H1 (cell line): ENCODE data around the gene ACSL3. TPM values are rescaled to one million over a fixed set of nuclear protein-coding genes. Genes with fewer than 3 reads are reported as not detected.

ENCODE experiments used
- CBX8 ChIP-seq: fragments of 300-800, 300-1000 bp; sonication (generic); IDR thresholded peaks from 2 replicates; pipeline ENCODE4 v1.7.1; 2016; ENCODE audit warnings: low read depth, low read length, borderline replicate concordance
- CHD2 ChIP-seq: IDR thresholded peaks from 2 replicates; pipeline ENCODE4 v1.6.1; 2012; ENCODE audit warnings: low read length, improper control_type of control experiment
- CREB1 ChIP-seq: IDR thresholded peaks from 2 replicates; pipeline ENCODE4 v1.6.1; 2012; ENCODE audit warnings: inconsistent platforms
- MAX ChIP-seq: IDR thresholded peaks from 2 replicates; pipeline ENCODE4 v1.6.1; 2012; ENCODE audit warnings: inconsistent platforms
- TAF1 ChIP-seq: IDR thresholded peaks from 2 replicates; pipeline ENCODE4 v1.6.1; 2011; ENCODE audit warnings: mild to moderate bottlenecking, low read depth, low read length
- polyA plus RNA-seq, 7 experiments: library from polyadenylated mRNA; depleted of rRNA in 3 of 7; stranded (reverse) in 5 of 7; unstranded in 2 of 7; fragments of >200 nt in 5 of 7; fragments of 200-250 nt in 2 of 7; gene quantifications; 1 replicate in 5 of 7; 2 replicates in 1 of 7; 4 replicates in 1 of 7; pipeline versions ENCODE4 v1.2.1 to v1.2.3, GENCODE V29; 2011 to 2013; ENCODE audit warnings: missing spikeins in 2 of 7, mixed read lengths in 2 of 7
- total RNA-seq: library from RNA; stranded (reverse); fragmentation: NEBNext Ultra II Directional; extraction: Animal tissue kit (Norgen Biotek cat#: 25700); gene quantifications from 2 replicates; pipeline ENCODE4 v1.2.1, GENCODE V29; 2021
- TF ChIP-seq, protein P1 (sequence below): IDR thresholded peaks from 2 replicates; pipeline ENCODE4 v1.6.1; 2011; ENCODE audit warnings: low read depth, mild to moderate bottlenecking, low read length; ENCODE audit not compliant: insufficient read depth

The ACSL3 gene
- total and polyA plus RNA-seq, 2 of the 8 experiments (the other 6 are each of a cell fraction or from before 2014, with no cell fraction given), result 37.5 to 98.1 TPM

GRCh38 chr2:222982010-222982908, 121.4 kb downstream of the ACSL3 start (continued):
- TF ChIP-seq, protein P1, sequence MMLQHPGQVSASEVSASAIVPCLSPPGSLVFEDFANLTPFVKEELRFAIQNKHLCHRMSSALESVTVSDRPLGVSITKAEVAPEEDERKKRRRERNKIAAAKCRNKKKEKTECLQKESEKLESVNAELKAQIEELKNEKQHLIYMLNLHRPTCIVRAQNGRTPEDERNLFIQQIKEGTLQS, result peak; percentile 77; the same call in 1 of the 2 replicates
- TF ChIP-seq CHD2 (no peak), MAX (peak; percentile 37; the same call in 1 of the 2 replicates), CBX8 (no peak), CREB1 (0 out of 2 replicates have a peak, but pooled peaks have one; percentile 18), TAF1 (0 out of 2 replicates have a peak, but pooled peaks have one; percentile 25)
- TF ChIP-seq, all 59 proteins: peak for 9
